Measurements from ENCODE around the gene EME1. TPM values are rescaled to one million over a fixed set of nuclear protein-coding genes. Genes with fewer than 3 reads are reported as not detected.

The EME1 gene
- total RNA-seq, 4 donors from 2014 or later: 1.1 TPM; not detected in 3

DNA sequence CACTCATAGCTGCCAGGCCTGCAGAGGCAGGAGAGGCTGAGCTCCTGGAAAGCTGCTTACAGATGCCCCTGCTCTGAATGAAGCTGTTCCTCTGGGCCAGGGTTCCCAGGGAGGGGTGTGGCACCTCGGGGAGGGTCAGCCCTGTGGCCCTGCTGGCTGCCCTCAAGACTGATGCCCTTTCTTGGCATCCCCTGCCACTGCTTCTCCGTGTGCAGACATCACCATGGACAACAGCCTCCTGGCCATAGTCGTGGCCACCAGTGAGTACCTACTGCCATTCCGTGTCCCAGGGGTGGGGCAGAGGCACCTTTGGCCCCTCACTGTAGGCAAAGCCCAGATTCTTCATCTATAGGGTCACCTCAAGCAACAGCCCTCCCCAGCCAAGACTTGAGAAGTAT lies 9.0 kb upstream of the EME1 start:
- DNase-seq (ENCODE audit: low spot score): no peak
- ATAC-seq (ENCODE audit: low FRiP score): no peak
- TF ChIP-seq, protein P1, sequence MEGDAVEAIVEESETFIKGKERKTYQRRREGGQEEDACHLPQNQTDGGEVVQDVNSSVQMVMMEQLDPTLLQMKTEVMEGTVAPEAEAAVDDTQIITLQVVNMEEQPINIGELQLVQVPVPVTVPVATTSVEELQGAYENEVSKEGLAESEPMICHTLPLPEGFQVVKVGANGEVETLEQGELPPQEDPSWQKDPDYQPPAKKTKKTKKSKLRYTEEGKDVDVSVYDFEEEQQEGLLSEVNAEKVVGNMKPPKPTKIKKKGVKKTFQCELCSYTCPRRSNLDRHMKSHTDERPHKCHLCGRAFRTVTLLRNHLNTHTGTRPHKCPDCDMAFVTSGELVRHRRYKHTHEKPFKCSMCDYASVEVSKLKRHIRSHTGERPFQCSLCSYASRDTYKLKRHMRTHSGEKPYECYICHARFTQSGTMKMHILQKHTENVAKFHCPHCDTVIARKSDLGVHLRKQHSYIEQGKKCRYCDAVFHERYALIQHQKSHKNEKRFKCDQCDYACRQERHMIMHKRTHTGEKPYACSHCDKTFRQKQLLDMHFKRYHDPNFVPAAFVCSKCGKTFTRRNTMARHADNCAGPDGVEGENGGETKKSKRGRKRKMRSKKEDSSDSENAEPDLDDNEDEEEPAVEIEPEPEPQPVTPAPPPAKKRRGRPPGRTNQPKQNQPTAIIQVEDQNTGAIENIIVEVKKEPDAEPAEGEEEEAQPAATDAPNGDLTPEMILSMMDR (IDR thresholded peaks at IDR 0.05): no peak

DNA sequence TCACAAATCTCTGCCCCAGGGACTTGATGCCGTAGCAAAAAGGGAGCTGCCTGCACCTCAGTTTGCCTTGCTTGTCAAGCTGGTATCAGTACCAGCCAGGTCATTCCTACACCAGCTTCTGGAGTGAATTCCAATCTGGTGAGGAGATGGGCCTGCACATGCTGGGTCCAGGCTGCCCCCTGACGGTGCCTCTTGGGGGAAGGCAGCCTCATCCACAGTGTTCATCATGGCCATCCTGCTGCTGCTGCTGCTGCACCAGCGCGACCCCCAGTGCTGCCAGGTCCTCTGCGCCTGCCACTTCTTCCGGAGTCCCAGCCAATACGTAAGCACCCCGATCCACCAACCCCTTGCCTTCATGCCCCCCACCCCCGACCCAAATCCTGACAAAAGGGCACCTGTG lies 8.3 kb upstream of the EME1 start:
- no peak for ATAC-seq (ENCODE audit: low FRiP score)
- DNase-seq (ENCODE audit: low spot score): no peak

DNA sequence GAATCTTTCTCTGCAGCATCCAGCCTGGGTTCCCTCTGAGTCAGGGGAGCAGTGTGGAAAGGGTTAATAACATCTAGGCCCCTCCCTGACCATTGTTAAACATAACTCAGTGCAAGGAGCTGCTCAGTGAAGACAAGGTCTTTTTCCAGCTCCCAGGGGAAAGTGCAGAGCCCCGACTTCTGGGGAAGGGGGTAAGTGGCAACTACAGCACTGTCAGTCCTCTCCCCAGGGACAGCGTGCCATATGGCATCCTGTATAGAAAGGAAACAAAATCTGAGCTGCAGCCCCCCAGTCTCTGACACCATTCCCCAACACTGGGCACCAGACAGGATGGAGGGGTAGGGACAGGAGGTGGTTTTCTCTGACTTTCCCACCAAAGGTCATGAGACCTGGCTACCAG lies 7.9 kb upstream of the EME1 start:
- TF ChIP-seq, protein P1 (IDR thresholded peaks at IDR 0.05): no peak
- no peak for DNase-seq (ENCODE audit: low spot score)
- ATAC-seq (ENCODE audit: low FRiP score): no peak

More for the DNA sequence above, 8.3 kb upstream of the EME1 start:
- TF ChIP-seq, protein P1 (IDR thresholded peaks at IDR 0.05): no peak

DNA sequence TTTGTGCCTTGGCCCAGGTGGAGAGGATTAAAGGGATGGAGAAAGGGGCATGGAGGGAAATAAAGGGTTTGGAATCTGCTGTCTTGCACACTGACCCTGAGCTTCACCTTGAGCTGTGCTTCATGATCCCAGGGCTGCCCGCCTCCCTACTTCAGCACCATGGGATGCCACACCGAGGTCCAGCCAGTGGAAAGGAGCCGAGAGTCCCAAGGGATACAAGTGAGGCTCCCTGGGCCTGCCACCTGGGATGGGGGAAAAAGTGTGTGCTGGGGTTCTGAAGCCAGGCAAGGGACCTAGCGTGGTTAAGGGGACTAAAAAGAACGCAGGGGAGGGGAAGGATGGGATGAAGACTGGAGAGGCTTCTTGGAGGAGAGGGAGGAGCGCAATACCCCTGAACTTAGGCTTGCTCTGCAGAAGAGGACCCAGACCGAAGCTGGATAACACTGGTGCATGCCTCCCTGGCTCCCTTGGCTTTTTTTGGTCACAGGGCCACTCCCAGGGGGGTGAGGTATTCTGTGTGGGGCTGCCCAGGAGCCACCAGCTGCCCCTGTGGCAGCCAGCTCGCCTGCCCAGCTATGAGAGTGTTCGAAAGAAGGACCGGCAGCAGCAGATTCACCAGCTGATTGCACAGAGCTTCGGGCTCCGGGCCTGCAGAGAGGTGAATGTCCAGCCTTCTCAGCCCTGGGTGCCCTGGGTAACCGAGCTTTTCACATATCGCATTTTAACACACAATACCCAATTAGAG lies 7.2 kb upstream of the EME1 start:
- TF ChIP-seq, protein P1 (IDR thresholded peaks at IDR 0.05): no peak
- DNase-seq (ENCODE audit: low spot score) (no peak), ATAC-seq (ENCODE audit: low FRiP score) (no peak)

DNA sequence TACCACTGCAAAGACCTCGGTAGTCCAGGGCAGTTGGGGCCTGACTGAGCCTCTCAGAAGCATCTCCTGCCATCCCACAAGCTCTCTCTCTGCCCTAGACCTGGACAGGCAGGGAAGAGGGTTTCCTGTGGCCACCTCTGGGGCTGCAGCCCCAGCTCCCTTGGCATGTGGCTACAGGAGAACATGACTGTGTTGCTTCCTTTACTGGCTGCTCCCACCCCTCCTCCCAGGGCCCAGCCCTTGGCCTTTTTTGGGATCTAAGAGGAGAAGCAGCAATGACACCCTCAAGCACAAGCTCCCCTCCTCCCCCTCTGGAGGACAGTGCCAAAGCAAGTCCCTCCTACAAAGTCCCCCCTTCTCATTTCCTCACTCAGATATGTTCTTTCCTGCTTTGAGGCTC lies 5.6 kb upstream of the EME1 start:
- TF ChIP-seq, protein P1 (IDR thresholded peaks at IDR 0.05): no peak
- DNase-seq (ENCODE audit: low spot score) (no peak), ATAC-seq (ENCODE audit: low FRiP score) (no peak)

DNA sequence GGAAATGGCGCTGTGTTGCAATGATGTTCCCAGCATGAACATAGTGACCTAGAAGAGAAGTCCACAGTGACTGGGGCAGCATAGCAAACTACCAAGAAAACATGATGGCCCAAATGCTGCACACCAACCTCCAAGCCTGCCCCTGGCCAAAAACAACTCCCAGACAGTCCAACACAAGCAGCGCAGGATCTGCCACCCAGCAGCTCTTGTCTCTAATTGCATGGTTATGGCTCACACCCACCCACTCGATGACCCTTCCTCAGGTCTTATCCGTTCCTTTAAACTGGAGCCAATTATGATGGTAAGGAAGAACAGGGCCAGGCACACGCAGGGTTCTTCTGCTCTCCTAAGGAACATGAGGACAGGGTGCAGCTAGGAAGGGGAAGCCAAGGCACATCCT lies 3.0 kb upstream of the EME1 start:
- DNase-seq (ENCODE audit: low spot score): no peak
- TF ChIP-seq, protein P1 (IDR thresholded peaks at IDR 0.05): no peak
- ATAC-seq (ENCODE audit: low FRiP score): no peak

DNA sequence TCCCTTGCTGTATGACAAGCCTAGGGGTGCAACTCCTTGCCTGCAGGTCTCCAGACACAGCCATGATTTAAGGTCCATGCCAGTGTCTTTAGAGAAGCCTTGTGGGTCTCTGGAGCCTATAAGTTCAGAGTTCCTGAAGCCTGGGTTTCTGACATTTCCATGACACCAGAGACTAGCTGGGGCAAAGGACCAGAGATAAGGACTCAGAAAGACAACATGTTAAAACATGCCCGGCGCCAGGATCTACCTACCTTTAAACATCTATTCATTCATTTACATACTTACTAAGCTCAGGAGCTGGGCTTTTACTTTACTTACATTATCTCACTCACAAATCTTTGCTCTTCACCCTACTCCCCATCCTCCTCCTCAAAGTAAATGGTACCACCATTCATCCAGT lies 1.5 kb upstream of the EME1 start:
- ATAC-seq (ENCODE audit: low FRiP score) (no peak), DNase-seq (ENCODE audit: low spot score) (no peak)
- TF ChIP-seq, protein P1 (IDR thresholded peaks at IDR 0.05): no peak

Measured in omental fat pad (tissue), 4 donors.